Stimulated activated CD8-positive, alpha-beta memory T cell treated with anti-CD3 and anti-CD28 coated beads, Interleukin-12 subunit alpha, Interleukin-12 subunit beta, amount 100 ng/mL, for 24 hours (primary cell): Measurements from ENCODE around the gene STRN.

Experiments
- DNase-seq: peaks from one replicate; pipeline ENCODE4 v3.0.0-alpha.2; 2020; ENCODE audit errors: extremely low read depth

The STRN gene

DNA sequence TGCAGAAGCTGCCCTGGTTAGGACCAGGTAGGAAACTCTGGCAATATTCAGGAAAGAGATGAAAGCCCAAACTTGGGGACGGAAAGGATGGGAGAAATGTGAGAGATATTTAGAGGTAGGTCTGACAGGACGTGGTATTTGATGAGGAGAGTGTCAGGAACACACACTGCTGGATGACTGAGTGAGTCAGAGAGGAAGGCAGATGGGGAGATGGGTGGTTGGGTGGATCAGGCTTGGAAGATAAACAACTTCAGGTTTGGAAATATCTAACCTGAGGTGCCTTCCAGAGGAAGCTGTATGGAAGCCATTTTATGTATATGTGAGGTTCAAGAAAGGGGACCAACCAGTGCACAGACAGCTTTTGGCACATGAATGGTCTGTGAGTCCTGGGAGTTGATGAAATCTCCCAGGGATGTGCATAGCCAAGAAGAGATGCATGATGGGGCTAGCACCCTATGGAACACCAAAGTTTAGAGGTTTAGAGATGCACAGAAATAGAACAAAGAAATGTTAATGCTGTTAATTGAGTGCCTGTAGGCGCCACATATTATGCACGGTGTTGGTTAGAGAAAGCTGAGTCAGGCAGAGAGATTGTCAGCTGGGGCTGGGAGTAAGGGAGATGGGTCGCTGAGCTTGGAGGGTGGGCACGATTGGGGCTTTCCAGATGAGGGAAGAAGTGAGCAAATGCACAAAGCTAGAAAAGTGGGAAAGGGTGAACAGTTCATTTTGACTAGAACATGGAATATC is 168.8 kb downstream of the STRN start:
- no peak for DNase-seq
